LNCAP (cell line): ENCODE results near the gene PSEN1.

Source experiments
- CTCF ChIP-seq: fragments of 450-650 bp; IDR thresholded peaks from 2 replicates; pipeline ENCODE4 v1.5.1; 2017; ENCODE audit warnings: mild to moderate bottlenecking

Gene PSEN1

DNA sequence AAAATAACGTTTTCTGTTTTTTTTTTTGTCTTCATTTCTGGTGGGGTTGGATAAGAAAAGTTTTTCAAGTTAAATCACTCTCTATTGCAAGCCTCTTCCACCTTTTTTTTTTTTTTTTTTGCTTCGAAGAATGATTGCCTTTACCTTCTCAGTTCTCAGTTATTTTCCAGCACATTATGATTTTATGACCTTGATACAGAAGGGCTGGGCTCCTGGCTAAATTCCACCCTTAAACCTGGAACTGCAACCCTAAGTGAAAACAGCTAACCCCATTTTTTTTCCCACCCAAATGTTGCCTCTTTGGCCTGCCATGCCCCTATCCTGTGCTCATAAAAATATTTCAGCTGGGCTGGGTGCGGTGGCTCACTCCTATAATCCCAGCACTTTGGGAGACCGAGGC, 31.4 kb downstream of the PSEN1 start:
- no peak for TF ChIP-seq CTCF

DNA sequence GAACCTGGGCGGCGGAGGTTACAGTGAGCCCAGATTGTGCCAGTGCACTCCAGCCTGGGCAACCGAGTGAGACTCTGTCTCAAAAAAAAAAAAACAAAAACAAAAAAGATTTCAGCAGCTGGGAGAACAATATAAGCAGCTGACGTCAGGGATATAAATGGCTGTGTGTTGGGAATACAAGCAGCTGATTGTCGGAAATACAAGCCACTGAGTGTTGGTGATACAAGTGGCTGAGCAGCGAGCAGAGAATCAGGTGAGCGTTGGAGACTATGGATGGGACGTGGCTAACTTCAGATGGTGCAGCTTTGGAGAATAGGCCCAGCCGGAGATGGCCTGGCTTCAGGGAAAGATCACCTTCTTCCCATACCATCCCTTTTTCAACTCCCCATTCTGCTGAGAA, 32.0 kb downstream of the PSEN1 start:
- TF ChIP-seq CTCF: no peak

DNA sequence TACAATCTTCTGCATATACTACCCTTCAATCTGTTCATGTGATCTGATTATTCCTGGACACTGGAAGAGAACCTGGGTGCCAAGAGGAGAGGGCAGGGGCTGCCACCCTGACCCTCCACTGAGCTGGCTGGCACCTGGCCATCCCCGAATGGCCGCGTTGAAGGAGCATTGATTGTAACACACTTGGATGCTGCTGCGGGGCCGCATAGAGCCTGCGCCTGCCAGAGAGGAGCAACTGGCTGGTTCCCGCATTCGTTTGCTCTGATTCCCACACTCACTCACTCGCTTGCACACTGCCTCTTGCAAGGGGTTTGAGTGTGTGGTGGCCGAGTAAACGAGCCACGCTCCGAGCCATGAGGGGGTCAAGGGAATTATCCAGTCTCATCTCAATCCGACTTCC, 32.4 kb downstream of the PSEN1 start:
- TF ChIP-seq CTCF: no peak

GRCh38 chr14:73170686-73171085, 34.4 kb downstream of the PSEN1 start:
- no peak for TF ChIP-seq CTCF

DNA sequence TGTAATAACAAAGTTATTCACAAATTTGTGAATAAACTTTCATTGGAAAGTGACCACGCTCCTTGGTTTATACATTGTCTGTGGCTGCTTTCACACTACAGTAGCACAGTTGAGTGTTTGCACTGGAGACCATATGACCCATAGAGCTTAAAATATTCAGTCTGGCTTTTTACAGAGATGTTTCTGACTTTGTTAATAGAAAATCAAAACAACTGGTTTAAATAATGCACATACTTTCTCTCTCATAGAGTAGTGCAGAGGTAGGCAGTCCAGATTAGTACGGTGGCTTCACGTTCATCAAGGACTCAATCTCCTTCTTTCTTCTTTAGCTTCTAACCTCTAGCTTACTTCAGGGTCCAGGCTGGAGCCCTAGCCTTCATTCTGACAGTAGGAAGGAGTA, 36.2 kb downstream of the PSEN1 start:
- no peak for TF ChIP-seq CTCF

- peak; percentile 67 for TF ChIP-seq CTCF
Observed at GRCh38 chr14:73173092-73173735, 36.9 kb downstream of the PSEN1 start.

- no peak for TF ChIP-seq CTCF
Observed at GRCh38 chr14:73176685-73177084, 40.4 kb downstream of the PSEN1 start.

- no peak for TF ChIP-seq CTCF
Observed at GRCh38 chr14:73180385-73180805, 44.1 kb downstream of the PSEN1 start.
